GM10248 (cell line): Measurements from ENCODE around the gene CYB561D1.

Experiments used
- CTCF ChIA-PET: fragments of 300-600 bp; sonication (Branson Sonifier 250); formaldehyde crosslinking; extraction: SDS; loops from one replicate; lab custom pipeline; 2021; ENCODE audit warnings: antibody characterized with exemption; lab: Yijun Ruan, JAX
- POLR2A ChIA-PET: fragments of 350-650 bp; sonication (Branson Sonifier 250); formaldehyde crosslinking; extraction: SDS; loops from one replicate; lab custom pipeline; 2020; ENCODE audit warnings: antibody characterized with exemption; lab: Yijun Ruan, JAX
- DNase-seq: peaks from one replicate; pipeline ENCODE4 v3.0.0; 2012; ENCODE audit errors: extremely low spot score
- CTCF ChIP-seq: IDR thresholded peaks from 2 replicates; pipeline ENCODE4 v1.5.1; 2012; ENCODE audit warnings: mild to moderate bottlenecking, low read depth; ENCODE audit errors: extremely low read depth, missing control alignments, control extremely low read depth

The CYB561D1 gene

GRCh38 chr1:109538827-109539555 lies 45.1 kb downstream of the CYB561D1 start:
- TF ChIP-seq CTCF: no peak
- CTCF ChIA-PET: interaction anchor here (0.7 to 26.3 kb wide), 8 partner anchors 3 to 473 kb away, joined by 3 to 1898 read pairs (median 11); partner anchors contain the start of genes AMIGO1, ATXN7L2, CYB561D1 and GNAI3
- POLR2A ChIA-PET: no interaction called here
- DNase-seq: no peak

- no peak for DNase-seq
- POLR2A ChIA-PET: no interaction called here
- TF ChIP-seq CTCF: no peak
- CTCF ChIA-PET: interaction anchor here (1.4 to 26.3 kb wide), 6 partner anchors 7 to 472 kb away, joined by 3 to 1898 read pairs (median 26); partner anchors contain the start of genes AHCYL1, AMIGO1, ATXN7L2 and CYB561D1
Observed at GRCh38 chr1:109539676-109540075, 45.8 kb downstream of the CYB561D1 start, which contains the start of gene GPR61. Gene GPR61 (plus strand): TSS chr1:109539872. CDS start chr1:109543023, 3,151 bp downstream.

GRCh38 chr1:109541102-109541501 lies 47.2 kb downstream of the CYB561D1 start:
- CTCF ChIA-PET: interaction anchor here (1.0 to 26.3 kb wide), 9 partner anchors 8 to 489 kb away, joined by 3 to 1898 read pairs (median 4); partner anchors contain the start of genes AHCYL1, AMIGO1, ATXN7L2 and CYB561D1
- POLR2A ChIA-PET: no interaction called here
- no peak for TF ChIP-seq CTCF
- no peak for DNase-seq

GRCh38 chr1:109542657-109543056 lies 48.8 kb downstream of the CYB561D1 start:
- CTCF ChIA-PET: interaction anchor here (1.2 to 26.3 kb wide), 7 partner anchors 10 to 487 kb away, joined by 3 to 1898 read pairs (median 4); partner anchors contain the start of genes AHCYL1, AMIGO1, ATXN7L2 and CYB561D1
- TF ChIP-seq CTCF: no peak
- DNase-seq: peak; percentile 10
- POLR2A ChIA-PET: no interaction called here

- ChIA-PET POLR2A (no interaction called here), CTCF (interaction anchor here (1.2 to 26.3 kb wide), 6 partner anchors 11 to 441 kb away, joined by 3 to 1898 read pairs (median 86); partner anchors contain the start of genes AHCYL1, AMIGO1, ATXN7L2 and CYB561D1)
- DNase-seq: peak; percentile 6
- no peak for TF ChIP-seq CTCF
Observed at GRCh38 chr1:109543283-109543987, 49.5 kb downstream of the CYB561D1 start.
